Mucosa of descending colon (tissue), 3 donors: ENCODE results near the gene TNNI2. TPM values are rescaled to one million over a fixed set of nuclear protein-coding genes. Genes with fewer than 3 reads are reported as not detected.

Experiments used
- ATAC-seq: fragments of 200-7000 bp; cut with Tn5 transposase; one replicate; pipeline ENCODE4 v1.9.1; 2020; ENCODE audit warnings: mild to moderate bottlenecking, moderate library complexity
- DNase-seq, 3 donors: peaks; one replicate each; pipeline ENCODE4 v3.0.0-alpha.2; 2020
- H3K36me3 ChIP-seq: fragments of 200-600 bp; one replicate; pipeline ENCODE4 v1.8.0; 2021; ENCODE audit warnings: low read depth, mild to moderate bottlenecking
- H3K4me1 ChIP-seq: fragments of 200-600 bp; one replicate; pipeline ENCODE4 v1.8.0; 2021; ENCODE audit warnings: low read depth, mild to moderate bottlenecking
- H3K4me3 ChIP-seq: fragments of 200-600 bp; one replicate; pipeline ENCODE4 v1.8.0; 2021; ENCODE audit warnings: mild to moderate bottlenecking
- H3K9me3 ChIP-seq: fragments of 200-600 bp; one replicate; pipeline ENCODE4 v1.8.0; 2021; ENCODE audit warnings: mild to moderate bottlenecking
- intact Hi-C, 2 donors: fragments of 100-400 bp; cut with DNase I in 1 of 2; cut with micrococcal nuclease in 1 of 2; formaldehyde crosslinking; loops; one replicate each; pipeline versions ENCODE4 v1.11.0 to v1.11.1; 2022; cut with DNase I, micrococcal nuclease
- total RNA-seq, 3 donors: library from RNA; stranded (reverse); fragmentation: NEBNext Ultra II Directional in 2 of 3; extraction: Animal tissue kit (Norgen Biotek cat#: 25700) in 2 of 3; gene quantifications; one replicate each; pipeline versions ENCODE4 v1.2.1 to v1.2.4, GENCODE V29; 2021 to 2023
- TF ChIP-seq, protein P1 (sequence below): fragments of 200-600 bp; IDR thresholded peaks from one replicate; pipeline ENCODE4 v1.8.0; 2022; ENCODE audit warnings: antibody characterized with exemption, mild to moderate bottlenecking
- donor health status: DM: no; HTN: no; CAD: no; lungs with moderate emphysema.
- donor health status: DM: no; HTN: no; CAD: no.
- donor health status: DM: no; HTN: yes; CAD: no.

TNNI2 gene
- total RNA-seq, 3 donors from 2014 or later, result 0.46 TPM; not detected in 2

GRCh38 chr11:1856306-1857005 is 17.7 kb downstream of the TNNI2 start:
- TF ChIP-seq, protein P1, sequence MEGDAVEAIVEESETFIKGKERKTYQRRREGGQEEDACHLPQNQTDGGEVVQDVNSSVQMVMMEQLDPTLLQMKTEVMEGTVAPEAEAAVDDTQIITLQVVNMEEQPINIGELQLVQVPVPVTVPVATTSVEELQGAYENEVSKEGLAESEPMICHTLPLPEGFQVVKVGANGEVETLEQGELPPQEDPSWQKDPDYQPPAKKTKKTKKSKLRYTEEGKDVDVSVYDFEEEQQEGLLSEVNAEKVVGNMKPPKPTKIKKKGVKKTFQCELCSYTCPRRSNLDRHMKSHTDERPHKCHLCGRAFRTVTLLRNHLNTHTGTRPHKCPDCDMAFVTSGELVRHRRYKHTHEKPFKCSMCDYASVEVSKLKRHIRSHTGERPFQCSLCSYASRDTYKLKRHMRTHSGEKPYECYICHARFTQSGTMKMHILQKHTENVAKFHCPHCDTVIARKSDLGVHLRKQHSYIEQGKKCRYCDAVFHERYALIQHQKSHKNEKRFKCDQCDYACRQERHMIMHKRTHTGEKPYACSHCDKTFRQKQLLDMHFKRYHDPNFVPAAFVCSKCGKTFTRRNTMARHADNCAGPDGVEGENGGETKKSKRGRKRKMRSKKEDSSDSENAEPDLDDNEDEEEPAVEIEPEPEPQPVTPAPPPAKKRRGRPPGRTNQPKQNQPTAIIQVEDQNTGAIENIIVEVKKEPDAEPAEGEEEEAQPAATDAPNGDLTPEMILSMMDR, result no peak
- intact Hi-C loops, result no loop called here
- H3K4me3 ChIP-seq, result no peak overlapping the region

GRCh38 chr11:1857064-1857463 is 18.3 kb downstream of the TNNI2 start:
- Histone ChIP-seq H3K4me1 (no peaks in the 10 kb centered on the region), H3K4me3 (no peak overlapping the region), H3K36me3 (no peaks in the 10 kb centered on the region), H3K9me3 (no peaks in the 10 kb centered on the region)
- peak in 1 of 3 donors; percentile 36 for DNase-seq
- TF ChIP-seq, protein P1, result no peak
- ATAC-seq, result no peak
- intact Hi-C loops, result no loop called here

More at GRCh38 chr11:1856306-1857005, 17.7 kb downstream of the TNNI2 start:
- ATAC-seq (no peak), DNase-seq (peak in 1 of 3 donors; percentile 46)
- H3K9me3 ChIP-seq, result no peaks in the 10 kb centered on the region
- H3K36me3 ChIP-seq, result no peaks in the 10 kb centered on the region
- H3K4me1 ChIP-seq, result no peaks in the 10 kb centered on the region

DNA sequence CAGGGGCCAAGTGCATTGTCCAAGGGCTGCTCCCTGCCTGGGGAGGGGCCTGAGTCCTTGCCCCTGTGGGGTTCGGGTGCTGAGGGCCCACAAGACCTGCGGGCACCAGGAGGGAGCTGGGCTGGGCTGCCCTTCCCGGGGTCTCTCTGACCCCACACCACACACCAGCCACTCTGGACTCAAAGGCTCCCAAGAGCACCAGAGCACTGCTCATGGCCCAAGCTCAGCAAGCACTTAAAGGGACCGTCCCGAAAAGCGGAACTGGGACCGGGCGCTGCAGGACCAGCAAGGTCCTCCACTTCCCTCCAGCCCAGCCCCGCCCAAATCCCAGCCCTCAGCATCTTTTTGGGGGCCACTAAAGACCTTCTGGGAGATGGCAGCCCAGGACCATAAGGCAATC is 19.4 kb downstream of the TNNI2 start:
- Histone ChIP-seq H3K9me3 (no peaks in the 10 kb centered on the region), H3K36me3 (no peaks in the 10 kb centered on the region), H3K4me3 (no peak overlapping the region), H3K4me1 (no peaks in the 10 kb centered on the region)
- TF ChIP-seq, protein P1, result no peak
- no peak for ATAC-seq
- intact Hi-C loops, result no loop called here
- peak in 1 of 3 donors; percentile 57 for DNase-seq

- intact Hi-C loops, result no loop called here
- DNase-seq (no peak), ATAC-seq (no peak)
- Histone ChIP-seq H3K4me1 (no peaks in the 10 kb centered on the region), H3K4me3 (no peak overlapping the region), H3K36me3 (no peaks in the 10 kb centered on the region), H3K9me3 (no peaks in the 10 kb centered on the region)
- TF ChIP-seq, protein P1, result no peak
These were observed 19.8 kb downstream of the TNNI2 start for GRCh38 chr11:1858576-1858975.

GRCh38 chr11:1859004-1859403 is 20.2 kb downstream of the TNNI2 start:
- intact Hi-C loops, result no loop called here
- DNase-seq, result peak in 1 of 3 donors; percentile 26

More at GRCh38 chr11:1859004-1859403, 20.2 kb downstream of the TNNI2 start:
- ATAC-seq, result no peak
- Histone ChIP-seq H3K4me1 (no peaks in the 10 kb centered on the region), H3K4me3 (no peak overlapping the region), H3K36me3 (no peaks in the 10 kb centered on the region), H3K9me3 (no peaks in the 10 kb centered on the region)
- TF ChIP-seq, protein P1, result no peak
